CD4-positive, CD25-positive, alpha-beta regulatory T cell (primary cell): ENCODE measurements around the gene POLE. TPM values are rescaled to one million over a fixed set of nuclear protein-coding genes. Genes with fewer than 3 reads are reported as not detected.

ENCODE experiments used
- ATAC-seq, 2 donors: fragments of 150-1000 bp; cut with Tn5 transposase; one replicate each; pipeline ENCODE4 v1.10.0; 2021; ENCODE audit warnings: low read depth in 2 of 2, moderate number of reproducible peaks in 2 of 2, moderate library complexity in 1 of 2
- DNase-seq, 3 donors: peaks; one replicate each; pipeline versions ENCODE4 v3.0.0 to v3.0.0-alpha.2; 2012 to 2022; ENCODE audit warnings: mixed read lengths in 1 of 3
- H3K27ac ChIP-seq: one replicate; pipeline ENCODE4 v1.7.0; 2013; ENCODE audit warnings: mild to moderate bottlenecking, low read length; ENCODE audit not compliant: insufficient read depth, poor library complexity, severe bottlenecking
- H3K27me3 ChIP-seq: one replicate; pipeline ENCODE4 v1.7.0; 2013; ENCODE audit warnings: low read length; ENCODE audit not compliant: control insufficient read depth, insufficient read depth
- H3K36me3 ChIP-seq: one replicate; pipeline ENCODE4 v1.7.0; 2013; ENCODE audit warnings: mild to moderate bottlenecking, low read length, moderate library complexity; ENCODE audit not compliant: control insufficient read depth, insufficient read depth
- H3K4me1 ChIP-seq: 2 replicates; pipeline ENCODE4 v1.7.0; 2013; ENCODE audit warnings: mild to moderate bottlenecking, low read length; ENCODE audit not compliant: insufficient read depth, control insufficient read depth, poor library complexity, severe bottlenecking
- H3K4me3 ChIP-seq: one replicate; pipeline ENCODE4 v1.7.0; 2013; ENCODE audit warnings: low read depth, mild to moderate bottlenecking, low read length, moderate library complexity
- H3K9me3 ChIP-seq, 2 experiments: 1 replicate in 1 of 2; 2 replicates in 1 of 2; pipeline ENCODE4 v1.7.0; 2013; ENCODE audit warnings: low read length in 2 of 2, mild to moderate bottlenecking in 1 of 2, moderate library complexity in 1 of 2; ENCODE audit not compliant: control insufficient read depth in 2 of 2
- H3K27ac Mint-ChIP-seq, 3 donors: one replicate each; pipeline ENCODE4 v1.8.0; 2020 to 2022; ENCODE audit warnings: mild to moderate bottlenecking in 3 of 3, mixed read lengths in 3 of 3, moderate library complexity in 2 of 3
- H3K27me3 Mint-ChIP-seq: one replicate; pipeline ENCODE4 v1.8.0; 2022; ENCODE audit warnings: mild to moderate bottlenecking, mixed read lengths
- H3K36me3 Mint-ChIP-seq: one replicate; pipeline ENCODE4 v1.8.0; 2020; ENCODE audit warnings: mixed read lengths
- H3K4me1 Mint-ChIP-seq, 4 donors: one replicate each; pipeline ENCODE4 v1.8.0; 2020 to 2022; ENCODE audit warnings: mixed read lengths in 4 of 4, mild to moderate bottlenecking in 1 of 4
- H3K4me3 Mint-ChIP-seq, 4 donors: one replicate each; pipeline ENCODE4 v1.8.0; 2020 to 2022; ENCODE audit warnings: mild to moderate bottlenecking in 4 of 4, mixed read lengths in 4 of 4, moderate library complexity in 3 of 4
- H3K9me3 Mint-ChIP-seq, 7 donors: one replicate each; pipeline ENCODE4 v1.8.0; 2020 to 2022; ENCODE audit warnings: mixed read lengths in 7 of 7, mild to moderate bottlenecking in 3 of 7, moderate library complexity in 2 of 7
- polyA plus RNA-seq, 4 donors: library from polyadenylated mRNA; unstranded; fragments of 300-500 nt; fragmentation: Illumina TruSeq; gene quantifications; one replicate each; pipeline ENCODE4 v1.2.3, GENCODE V29; 2021
- total RNA-seq: library from RNA; stranded (reverse); gene quantifications from one replicate; pipeline ENCODE4 v1.2.3, GENCODE V29; 2022

POLE gene
- total and polyA plus RNA-seq, 5 donors from 2014 or later: 2.4 to 51.1 (median 3.7) TPM

- no peaks in the 10 kb centered on the region for H3K9me3 Mint-ChIP-seq
- no peak for DNase-seq
- no peaks in the 10 kb centered on the region for H3K9me3 ChIP-seq
- H3K27me3 ChIP-seq: no peaks in the 10 kb centered on the region
- H3K36me3 Mint-ChIP-seq: peaks cover 69% of the 10 kb centered on the region
- no peak overlapping the region for H3K4me3 Mint-ChIP-seq
- peaks cover 79% of the 10 kb centered on the region for H3K36me3 ChIP-seq
- H3K4me1 ChIP-seq: no peaks in the 10 kb centered on the region
- H3K27me3 Mint-ChIP-seq: no peaks in the 10 kb centered on the region
- no peak overlapping the region for H3K4me3 ChIP-seq
- H3K4me1 Mint-ChIP-seq: peaks cover 0 to 3% (median under 1%) of the 10 kb centered on the region in 4 donors
- no peak overlapping the region for H3K27ac Mint-ChIP-seq
- no peak overlapping the region for H3K27ac ChIP-seq
- ATAC-seq: no peak
Measured at GRCh38 chr12:132730353-132730752, 43.2 kb upstream of the POLE start.

GRCh38 chr12:132729541-132730320 lies 42.6 kb upstream of the POLE start:
- H3K27ac ChIP-seq: no peak overlapping the region
- peaks cover 73% of the 10 kb centered on the region for H3K36me3 Mint-ChIP-seq
- no peak for DNase-seq
- H3K36me3 ChIP-seq: peaks cover 79% of the 10 kb centered on the region
- H3K27ac Mint-ChIP-seq: no peak overlapping the region
- H3K9me3 Mint-ChIP-seq: no peaks in the 10 kb centered on the region
- no peaks in the 10 kb centered on the region for H3K27me3 ChIP-seq
- ATAC-seq: no peak
- peak overlapping the region in 1 of 4 donors; percentile 32 for H3K4me3 Mint-ChIP-seq
- H3K27me3 Mint-ChIP-seq: no peaks in the 10 kb centered on the region
- no peaks in the 10 kb centered on the region for H3K9me3 ChIP-seq
- peaks cover 0 to 3% (median under 1%) of the 10 kb centered on the region in 4 donors for H3K4me1 Mint-ChIP-seq
- H3K4me3 ChIP-seq: no peak overlapping the region
- H3K4me1 ChIP-seq: no peaks in the 10 kb centered on the region

- ATAC-seq (no peak), DNase-seq (no peak)
- Histone ChIP-seq H3K4me3 (no peak overlapping the region), H3K27me3 (no peaks in the 10 kb centered on the region), H3K4me1 (no peaks in the 10 kb centered on the region), H3K9me3 (no peaks in the 10 kb centered on the region), H3K27ac (no peak overlapping the region), H3K36me3 (peaks cover 77% of the 10 kb centered on the region)
- no peak overlapping the region for H3K4me3 Mint-ChIP-seq
- no peaks in the 10 kb centered on the region for H3K27me3 Mint-ChIP-seq
- H3K4me1 Mint-ChIP-seq: peaks cover 0 to 3% (median under 1%) of the 10 kb centered on the region in 4 donors
- H3K36me3 Mint-ChIP-seq: peaks cover 71% of the 10 kb centered on the region
- no peaks in the 10 kb centered on the region for H3K9me3 Mint-ChIP-seq
- peak overlapping the region in 2 of 3 donors; percentile 20 to 90 for H3K27ac Mint-ChIP-seq
Measured at GRCh38 chr12:132728502-132728901, 41.4 kb upstream of the POLE start.

- Mint-ChIP-seq H3K4me1 (peaks cover 0 to 3% (median under 1%) of the 10 kb centered on the region in 4 donors), H3K4me3 (no peak overlapping the region), H3K27me3 (no peaks in the 10 kb centered on the region), H3K27ac (peak overlapping the region in 1 of 3 donors; percentile 74), H3K36me3 (peaks cover 58% of the 10 kb centered on the region), H3K9me3 (no peaks in the 10 kb centered on the region)
- H3K4me1 ChIP-seq: no peaks in the 10 kb centered on the region
- no peak overlapping the region for H3K27ac ChIP-seq
- no peaks in the 10 kb centered on the region for H3K27me3 ChIP-seq
- DNase-seq (no peak), ATAC-seq (no peak)
- H3K4me3 ChIP-seq: no peak overlapping the region
- no peaks in the 10 kb centered on the region for H3K9me3 ChIP-seq
- H3K36me3 ChIP-seq: peaks cover 70% of the 10 kb centered on the region
Measured at GRCh38 chr12:132727091-132727794, 40.1 kb upstream of the POLE start.

GRCh38 chr12:132726386-132726785 lies 39.2 kb upstream of the POLE start:
- H3K27me3 Mint-ChIP-seq: no peaks in the 10 kb centered on the region
- DNase-seq: no peak
- no peak overlapping the region for H3K27ac ChIP-seq
- H3K4me1 ChIP-seq: no peaks in the 10 kb centered on the region
- no peak overlapping the region for H3K27ac Mint-ChIP-seq
- peaks cover 62% of the 10 kb centered on the region for H3K36me3 ChIP-seq
- no peak overlapping the region for H3K4me3 Mint-ChIP-seq
- no peaks in the 10 kb centered on the region for H3K9me3 Mint-ChIP-seq
- peaks cover 0 to 3% (median under 1%) of the 10 kb centered on the region in 4 donors for H3K4me1 Mint-ChIP-seq
- H3K4me3 ChIP-seq: no peak overlapping the region
- no peaks in the 10 kb centered on the region for H3K27me3 ChIP-seq
- H3K36me3 Mint-ChIP-seq: peaks cover 52% of the 10 kb centered on the region
- no peak for ATAC-seq
- H3K9me3 ChIP-seq: no peaks in the 10 kb centered on the region

- Histone ChIP-seq H3K9me3 (no peaks in the 10 kb centered on the region), H3K4me3 (no peak overlapping the region), H3K36me3 (peaks cover 64% of the 10 kb centered on the region), H3K27ac (no peak overlapping the region), H3K4me1 (no peaks in the 10 kb centered on the region), H3K27me3 (no peaks in the 10 kb centered on the region)
- ATAC-seq: no peak
- Mint-ChIP-seq H3K9me3 (no peaks in the 10 kb centered on the region), H3K4me1 (peaks cover 0 to 3% (median under 1%) of the 10 kb centered on the region in 4 donors), H3K27ac (no peak overlapping the region), H3K36me3 (peaks cover 38% of the 10 kb centered on the region), H3K4me3 (no peak overlapping the region), H3K27me3 (no peaks in the 10 kb centered on the region)
- no peak for DNase-seq
Measured at GRCh38 chr12:132724506-132725241, 37.5 kb upstream of the POLE start.

GRCh38 chr12:132723764-132724140 lies 36.6 kb upstream of the POLE start:
- no peaks in the 10 kb centered on the region for H3K27me3 Mint-ChIP-seq
- Histone ChIP-seq H3K27ac (no peak overlapping the region), H3K4me1 (no peaks in the 10 kb centered on the region), H3K9me3 (no peaks in the 10 kb centered on the region), H3K36me3 (peaks cover 72% of the 10 kb centered on the region), H3K4me3 (no peak overlapping the region), H3K27me3 (no peaks in the 10 kb centered on the region)
- ATAC-seq: no peak
- H3K27ac Mint-ChIP-seq: no peak overlapping the region
- H3K9me3 Mint-ChIP-seq: no peaks in the 10 kb centered on the region
- peaks cover 44% of the 10 kb centered on the region for H3K36me3 Mint-ChIP-seq
- H3K4me1 Mint-ChIP-seq: peaks cover 0 to 2% (median under 1%) of the 10 kb centered on the region in 4 donors
- DNase-seq: no peak
- H3K4me3 Mint-ChIP-seq: no peak overlapping the region
